A549 (cell line): ENCODE measurements around the gene INA. TPM values are rescaled to one million over a fixed set of nuclear protein-coding genes. Genes with fewer than 3 reads are reported as not detected.
"Not testable (repeated sequence)": the region's sequence is repeated elsewhere in the genome, so short reads cannot be mapped to it uniquely, and the experiment has no call there.

Source experiments
- ATAC-seq, 2 experiments: fragments of 200-7000 bp in 1 of 2; fragments of >200 bp in 1 of 2; cut with Nextera tagmentation in 1 of 2; cut with Tn5 transposase in 1 of 2; 3 replicates each; pipeline versions ENCODE4 v1.8.0 to v1.9.1; 2018 to 2020; ENCODE audit warnings: mild to moderate bottlenecking in 1 of 2, moderate library complexity in 1 of 2
- CTCF ChIA-PET: fragments of 300-600 bp; sonication (Branson Sonifier 250); formaldehyde crosslinking; extraction: SDS; loops from one replicate; lab custom pipeline; 2021; ENCODE audit warnings: antibody characterized with exemption, inconsistent platforms; lab: Yijun Ruan, JAX
- POLR2A ChIA-PET: fragments of 350-600 bp; formaldehyde crosslinking; extraction: SDS; loops from one replicate; lab custom pipeline; 2021; ENCODE audit warnings: antibody characterized with exemption, inconsistent platforms; lab: Yijun Ruan, JAX
- DNase-seq, 2 experiments: peaks; one replicate each; pipeline versions ENCODE4 v3.0.0 to v3.0.0-alpha.2; 2011 to 2016; ENCODE audit warnings: low read depth in 1 of 2, low spot score in 1 of 2
- FAIRE-seq: peaks from 2 replicates; lab custom pipeline; 2011; peaks lifted over from hg19 to GRCh38; lab: Jason Lieb, UNC
- H3K27ac ChIP-seq, 2 experiments: fragments of >200 bp; sonication (Bioruptor Twin); formaldehyde crosslinking; 3 replicates each; pipeline ENCODE4 v1.5.1; 2016 to 2017
- H3K4me1 ChIP-seq: fragments of >200 bp; sonication (Bioruptor Twin); formaldehyde crosslinking; 3 replicates; pipeline ENCODE4 v1.6.1; 2016
- H3K4me2 ChIP-seq: fragments of >200 bp; sonication (Bioruptor Twin); formaldehyde crosslinking; 3 replicates; pipeline ENCODE4 v1.6.1; 2016
- H3K4me3 ChIP-seq: fragments of >200 bp; sonication (Bioruptor Twin); formaldehyde crosslinking; 3 replicates; pipeline ENCODE4 v1.5.1; 2016
- H3K9me3 ChIP-seq: fragments of >200 bp; sonication (Bioruptor Twin); formaldehyde crosslinking; 3 replicates; pipeline ENCODE4 v1.6.1; 2016
- ATOH8 ChIP-seq: fragments of 250-450 bp; sonication (Bioruptor Pico); IDR thresholded peaks from 2 replicates; pipeline ENCODE4 v1.5.0; 2020; ENCODE audit warnings: low read depth, mild to moderate bottlenecking, moderate library complexity
- CBX8 ChIP-seq: fragments of 200-600 bp; sonication (generic); IDR thresholded peaks from 2 replicates; pipeline ENCODE4 v1.6.1; 2016
- CHD4 ChIP-seq: fragments of 200-600 bp; sonication (generic); IDR thresholded peaks from 2 replicates; pipeline ENCODE4 v1.6.1; 2016; ENCODE audit warnings: antibody characterized with exemption, mild to moderate bottlenecking, borderline replicate concordance
- E2F6 ChIP-seq: IDR thresholded peaks from 2 replicates; pipeline ENCODE4 v1.6.1; 2012; ENCODE audit warnings: low read depth, borderline replicate concordance
- EHF ChIP-seq: fragments of 250-450 bp; sonication (Bioruptor Pico); IDR thresholded peaks from 2 replicates; pipeline ENCODE4 v1.5.0; 2020; ENCODE audit warnings: mild to moderate bottlenecking
- FOSB ChIP-seq: fragments of 250-450 bp; sonication (Bioruptor Pico); IDR thresholded peaks from 2 replicates; pipeline ENCODE4 v1.5.0; 2020; ENCODE audit warnings: mild to moderate bottlenecking, moderate library complexity
- FOSL2 ChIP-seq, 2 experiments: fragments of 450-650 bp in 1 of 2; fragments of >200 bp in 1 of 2; sonication (Bioruptor Twin) in 1 of 2; formaldehyde crosslinking; IDR thresholded peaks; 2 replicates each; pipeline versions ENCODE4 v1.5.0 to v1.6.1; 2016 to 2020; ENCODE audit warnings: mild to moderate bottlenecking in 1 of 2, moderate library complexity in 1 of 2
- GATA3 ChIP-seq: IDR thresholded peaks from 2 replicates; pipeline ENCODE4 v1.6.1; 2012; ENCODE audit warnings: borderline replicate concordance
- HEYL ChIP-seq: fragments of 250-450 bp; sonication (Bioruptor Pico); IDR thresholded peaks from 2 replicates; pipeline ENCODE4 v1.8.0; 2021; ENCODE audit warnings: mild to moderate bottlenecking, moderate library complexity
- HOXB13 ChIP-seq: fragments of 250-450 bp; sonication (Bioruptor Pico); IDR thresholded peaks from 2 replicates; pipeline ENCODE4 v1.5.0; 2020; ENCODE audit warnings: low read depth, mild to moderate bottlenecking, moderate library complexity
- JUN ChIP-seq, 2 experiments: fragments of >200 bp; sonication (Bioruptor Twin); formaldehyde crosslinking; IDR thresholded peaks; 2 replicates in 1 of 2; 3 replicates in 1 of 2; pipeline ENCODE4 v1.6.1; 2016 to 2017
- JUNB ChIP-seq: fragments of >200 bp; sonication (Bioruptor Twin); formaldehyde crosslinking; IDR thresholded peaks from 2 replicates; pipeline ENCODE4 v1.6.1; 2016
- KDM5A ChIP-seq: fragments of 200-600 bp; sonication (generic); IDR thresholded peaks from 2 replicates; pipeline ENCODE4 v1.6.1; 2016; ENCODE audit warnings: antibody characterized with exemption, mild to moderate bottlenecking
- MAFK ChIP-seq: fragments of 450-650 bp; IDR thresholded peaks from 2 replicates; pipeline ENCODE4 v1.6.1; 2014; ENCODE audit not compliant: partially characterized antibody
- RAD21 ChIP-seq, 2 experiments: fragments of >200 bp in 1 of 2; sonication (Bioruptor Twin) in 1 of 2; formaldehyde crosslinking in 1 of 2; IDR thresholded peaks in 1 of 2; conservative IDR thresholded peaks in 1 of 2; 2 replicates in 1 of 2; 3 replicates in 1 of 2; pipeline ENCODE4 v1.6.1; 2012 to 2018; ENCODE audit warnings: inconsistent platforms in 1 of 2
- RNF2 ChIP-seq: fragments of 200-600 bp; sonication (generic); IDR thresholded peaks from 2 replicates; pipeline ENCODE4 v1.6.1; 2016; ENCODE audit warnings: low read depth, mild to moderate bottlenecking, antibody characterized with exemption, moderate library complexity, borderline replicate concordance
- USF2 ChIP-seq: fragments of 450-650 bp; IDR thresholded peaks from 2 replicates; pipeline ENCODE4 v1.6.1; 2014; ENCODE audit warnings: antibody characterized with exemption
- WGBS: methylation state at CpG from one replicate; pipeline ENCODE4 v1.1.6; 2017; ENCODE audit errors: missing lambda C conversion rate; 5-methylcytosine and 5-hydroxymethylcytosine counted together
- polyA plus RNA-seq, 4 experiments: library from polyadenylated mRNA; depleted of rRNA in 3 of 4; stranded (reverse); fragments of >200 nt; fragmentation: RNase III in 1 of 4; extraction: RNeasy Plus Mini Kit Qiagen cat#74134 plus additional on column Dnase treatment in 1 of 4; gene quantifications; 2 replicates in 3 of 4; 3 replicates in 1 of 4; pipeline ENCODE4 v1.2.3, GENCODE V29; 2011 to 2017

Gene INA
- polyA plus RNA-seq, 2 of the 4 experiments (the other 2 are of a cell fraction), result 20.9 to 30.2 TPM

- TF ChIP-seq ATOH8 (no peak), FOSB (CRISPR knock-in tag) (no peak), E2F6 (no peak), HOXB13 (CRISPR knock-in tag) (no peak), GATA3 (no peak), CHD4 (no peak), RAD21 (conservative IDR thresholded peaks at IDR 0.05 in 1 of 2, IDR thresholded peaks at IDR 0.05 in 1 of 2) (no peak)
Measured at GRCh38 chr10:103256613-103257012, 20.3 kb upstream of the INA start (continued).

- ATAC-seq, result no peak
- TF ChIP-seq KDM5A, result no peak
- no peak for TF ChIP-seq CBX8
- TF ChIP-seq EHF (CRISPR knock-in tag), result no peak
- TF ChIP-seq RNF2, result no peak
- Histone ChIP-seq H3K4me2 (no peak overlapping the region), H3K4me3 (no peak overlapping the region), H3K27ac (no peak overlapping the region), H3K4me1 (peaks cover 20% of the 10 kb centered on the region), H3K9me3 (peaks cover 16% of the 10 kb centered on the region; the same call in 2 of the 3 replicates)
- ChIA-PET CTCF (no interaction called here), POLR2A (no interaction called here)
- no peak for FAIRE-seq
- DNase-seq, result no peak
Measured at GRCh38 chr10:103257812-103258211, 19.1 kb upstream of the INA start.

GRCh38 chr10:103258928-103259327 lies 18.0 kb upstream of the INA start:
- H3K4me3 ChIP-seq, CTCF ChIA-PET, DNase-seq, FAIRE-seq, H3K4me2 ChIP-seq, POLR2A ChIA-PET, H3K27ac ChIP-seq, ATAC-seq: not testable (repeated sequence)
- H3K4me1 ChIP-seq, result peaks cover 20% of the 10 kb centered on the region
- WGBS, result 78% methylated on average over 4 of the region's 4 CpGs
- peaks cover 16% of the 10 kb centered on the region; the same call in 2 of the 3 replicates for H3K9me3 ChIP-seq

GRCh38 chr10:103259989-103260388 lies 16.9 kb upstream of the INA start:
- H3K9me3 ChIP-seq, result peaks cover 16% of the 10 kb centered on the region; the same call in 2 of the 3 replicates
- peaks cover 10% of the 10 kb centered on the region for H3K4me1 ChIP-seq
- no peak overlapping the region for H3K4me2 ChIP-seq
- H3K27ac ChIP-seq, result no peak overlapping the region
- ATAC-seq (no peak), FAIRE-seq (no peak), DNase-seq (no peak)
- 89% methylated on average over 5 of the region's 5 CpGs for WGBS
- H3K4me3 ChIP-seq, result no peak overlapping the region
- ChIA-PET POLR2A (no interaction called here), CTCF (interaction anchor here (1.1 to 1.5 kb wide), 3 partner anchors 15 to 342 kb away, joined by 3 to 5 read pairs (median 4); partner anchors contain the start of genes CNNM2 and INA)
- TF ChIP-seq MAFK (no peak), JUNB (no peak), JUN (IDR thresholded peaks at IDR 0.05) (no peak)

- DNase-seq, result peak in 1 of 2 experiments; percentile 41
- ChIA-PET POLR2A (no interaction called here), CTCF (interaction anchor here (0.7 to 1.0 kb wide), 3 partner anchors 17 to 113 kb away, joined by 3 to 4 read pairs (median 3); no protein-coding TSS in a partner anchor)
- FAIRE-seq, result peak; percentile 49
- no peak overlapping the region for H3K4me3 ChIP-seq
- no peak overlapping the region for H3K4me2 ChIP-seq
- no peaks in the 10 kb centered on the region for H3K4me1 ChIP-seq
- peaks cover 16% of the 10 kb centered on the region; the same call in 2 of the 3 replicates for H3K9me3 ChIP-seq
- WGBS, result 59% methylated on average over 3 of the region's 3 CpGs
- TF ChIP-seq FOSL2 (IDR thresholded peaks at IDR 0.05), result no peak
- TF ChIP-seq FOSL2 (CRISPR knock-in tag; IDR thresholded peaks at IDR 0.05), result 0 out of 2 replicates have a peak, but pooled peaks have one; percentile 19
- peak; percentile 71 for TF ChIP-seq USF2
- no peak for TF ChIP-seq E2F6
- TF ChIP-seq HEYL (CRISPR knock-in tag), result no peak
- ATAC-seq, result peak; percentile 45 to 47; a peak in 2 of 6 replicates
- no peak overlapping the region for H3K27ac ChIP-seq
Measured at GRCh38 chr10:103262229-103262628, 14.7 kb upstream of the INA start.
